Right cardiac atrium (tissue), 5 donors: ENCODE results near the gene EXOC3L1. TPM values are rescaled to one million over a fixed set of nuclear protein-coding genes. Genes with fewer than 3 reads are reported as not detected.
A peak's percentile ranks its signal among the peaks of the same experiment; 100 is the strongest.

Source experiments
- ATAC-seq, 2 donors: fragments of 200-7000 bp; cut with Tn5 transposase; one replicate each; pipeline versions ENCODE4 v1.8.0 to v1.9.1; 2020; ENCODE audit warnings: moderate library complexity in 2 of 2, mild to moderate bottlenecking in 1 of 2
- DNase-seq, 3 donors: peaks; one replicate each; pipeline ENCODE4 v3.0.0-alpha.2; 2020
- H3K27ac ChIP-seq: one replicate; pipeline ENCODE4 v1.5.1; 2013; ENCODE audit warnings: mild to moderate bottlenecking, low read length, control low read depth, moderate library complexity
- H3K27me3 ChIP-seq: one replicate; pipeline ENCODE4 v1.6.1; 2013; ENCODE audit not compliant: control insufficient read depth, insufficient read depth
- H3K4me1 ChIP-seq: one replicate; pipeline ENCODE4 v1.6.1; 2013; ENCODE audit warnings: low read length; ENCODE audit not compliant: control insufficient read depth, insufficient read depth
- H3K4me3 ChIP-seq: one replicate; pipeline ENCODE4 v1.5.1; 2013; ENCODE audit warnings: low read length, control low read depth
- H3K9me3 ChIP-seq: one replicate; pipeline ENCODE4 v1.6.1; 2013; ENCODE audit warnings: low read length; ENCODE audit not compliant: control insufficient read depth
- WGBS: extraction: QIAGEN DNeasy Blood & Tissue Kit; methylation state at CpG from one replicate; pipeline ENCODE4 v1.1.7; 2013; 5-methylcytosine and 5-hydroxymethylcytosine counted together
- intact Hi-C, 4 donors: fragments of 100-400 bp; cut with DNase I; formaldehyde crosslinking; loops; one replicate each; pipeline versions ENCODE4 v1.11.0 to v1.14.0; 2022 to 2023
- long read RNA-seq, 4 donors: library from polyadenylated mRNA; unstranded; transcript quantifications; one replicate each; pipeline ENCODE4 v2.0.0, GENCODE V29; 2020 to 2021
- polyA plus RNA-seq: library from polyadenylated mRNA; stranded (reverse); fragments of 200-250 nt; gene quantifications from one replicate; pipeline ENCODE4 v1.2.3, GENCODE V29; 2013
- total RNA-seq, 4 donors: library from RNA; stranded (reverse); fragmentation: NEBNext Ultra II Directional; extraction: Animal tissue kit (Norgen Biotek cat#: 25700); gene quantifications; one replicate each; pipeline ENCODE4 v1.2.1, GENCODE V29; 2021
- donor health status: healthy with polysubstance abuse.
- donor health status: DM: no; HTN: yes; CAD: no.
- donor health status: DM: no; HTN: no; CAD: no.
- donor health status: DM: no; HTN: yes; CAD: no; lungs with severe emphysema.
- donor health status: DM: yes; HTN: yes; CAD: no.

The EXOC3L1 gene, protein sequence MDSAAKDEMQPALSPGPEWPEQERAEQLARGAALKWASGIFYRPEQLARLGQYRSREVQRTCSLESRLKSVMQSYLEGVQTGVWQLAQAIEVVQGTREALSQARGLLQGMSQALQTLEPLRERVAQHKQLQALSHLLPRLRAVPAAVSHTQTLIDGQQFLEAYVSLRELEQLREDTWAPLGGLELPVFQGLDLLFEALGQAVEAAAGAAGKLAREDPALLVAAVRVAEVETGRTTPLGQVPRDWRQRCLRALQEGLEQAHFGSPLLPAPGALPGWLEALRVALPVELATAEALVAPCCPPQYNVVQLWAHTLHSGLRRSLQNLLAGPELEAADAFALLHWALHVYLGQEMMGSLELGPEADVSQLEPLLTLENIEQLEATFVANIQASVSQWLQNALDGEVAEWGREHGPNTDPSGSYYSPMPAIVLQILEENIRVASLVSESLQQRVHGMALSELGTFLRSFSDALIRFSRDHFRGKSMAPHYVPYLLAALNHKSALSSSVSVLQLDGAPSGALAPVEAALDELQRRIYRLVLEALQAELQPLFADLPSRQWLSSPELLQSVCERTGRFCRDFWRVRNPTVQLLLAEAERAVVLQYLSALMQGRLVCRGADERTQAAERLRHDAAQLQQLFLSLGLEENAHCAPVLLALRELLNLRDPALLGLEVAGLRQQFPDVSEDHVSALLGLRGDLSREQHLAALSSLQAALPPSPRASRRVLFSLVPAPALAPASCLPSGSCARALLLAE
- total RNA-seq (1 to 10 TPM; 1.3 to 3.0 (median 2.2) TPM), polyA plus RNA-seq (3.2 TPM)
- long read RNA-seq, donor 1, partial matches to known transcripts = 2 of 7 reads
- long read RNA-seq, donor 1, other reads (novel, unspliced or antisense) = 5 of 7 reads
- long read RNA-seq, donor 2, partial matches to known transcripts = 1 of 1 reads
- long read RNA-seq, donor 2, other reads (novel, unspliced or antisense) = 0 of 1 reads
- long read RNA-seq, donor 3, partial matches to known transcripts = 2 of 18 reads
- long read RNA-seq, donor 3, other reads (novel, unspliced or antisense) = 15 of 18 reads
- long read RNA-seq, donor 4, partial matches to known transcripts = 0 of 2 reads
- long read RNA-seq, donor 4, other reads (novel, unspliced or antisense) = 1 of 2 reads

GRCh38 chr16:67190041-67190440 lies at the start of gene EXOC3L1:
Gene EXOC3L1, minus strand, starts transcription at chr16:67190136. Its CDS starts 460 bp downstream, at chr16:67189676.
- 29% methylated on average over 6 of the region's 6 CpGs for WGBS
- intact Hi-C loops = loop anchor here in 1 of 4 donors (5.0 kb wide), 1 partner anchor 37 kb away; the partner anchor contains the start of gene TMEM208
- H3K4me3 ChIP-seq = peak within 1 kb of the TSS; percentile 21

DNA sequence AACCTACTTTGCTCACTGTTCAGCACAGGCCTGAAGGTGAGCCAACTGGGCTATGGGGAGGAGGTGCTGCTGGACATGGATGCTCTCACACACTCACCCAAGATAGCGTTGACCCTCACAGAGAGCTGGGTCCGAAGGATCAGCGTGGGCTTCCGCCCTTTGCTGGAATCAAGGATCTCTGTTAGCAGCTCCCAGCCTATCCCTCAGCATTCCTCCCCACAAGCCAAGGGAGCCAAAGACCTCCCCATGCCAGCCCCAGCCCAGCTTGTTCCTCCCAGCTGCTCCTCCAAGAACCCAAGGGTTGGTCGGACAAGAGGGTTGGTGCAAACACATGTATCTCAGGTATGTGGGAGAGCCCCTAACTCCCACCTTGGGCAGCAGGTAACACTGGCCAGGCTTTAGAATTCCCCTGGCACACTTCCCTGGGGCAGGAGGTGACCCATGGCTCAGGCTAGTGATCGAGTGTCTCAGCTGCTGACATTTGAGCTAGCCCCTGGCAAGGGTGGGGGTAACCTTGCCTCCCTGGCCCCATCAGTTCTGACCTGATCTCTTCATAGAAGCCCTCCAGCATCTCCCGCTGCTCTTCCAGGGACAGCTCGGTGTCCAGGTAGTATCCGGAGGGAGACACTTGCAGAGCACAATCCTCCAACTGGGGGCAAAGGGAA lies 49.0 kb upstream of the EXOC3L1 start:
- intact Hi-C loops = no loop called here
- ATAC-seq = no peak
- Histone ChIP-seq H3K27ac (no peak overlapping the region), H3K9me3 (no peaks in the 10 kb centered on the region), H3K4me3 (no peak overlapping the region), H3K4me1 (peaks cover 18% of the 10 kb centered on the region), H3K27me3 (no peaks in the 10 kb centered on the region)
- peak in 2 of 3 donors; percentile 3 to 38 for DNase-seq
- 90% methylated on average over 9 of the region's 9 CpGs for WGBS

More at GRCh38 chr16:67190041-67190440, at the start of gene EXOC3L1:
- DNase-seq = peak in 1 of 3 donors; percentile 30
- Histone ChIP-seq H3K9me3 (no peaks in the 10 kb centered on the region), H3K27ac (peak within 1 kb of the TSS; percentile 5), H3K4me1 (peaks cover 5% of the 10 kb centered on the region), H3K27me3 (no peaks in the 10 kb centered on the region)
- no peak for ATAC-seq

GRCh38 chr16:67238278-67238575 lies 48.3 kb upstream of the EXOC3L1 start:
- intact Hi-C loops = no loop called here
- no peak overlapping the region for H3K4me3 ChIP-seq
- no peaks in the 10 kb centered on the region for H3K27me3 ChIP-seq
- DNase-seq (no peak), ATAC-seq (no peak)
- peaks cover 12% of the 10 kb centered on the region for H3K4me1 ChIP-seq
- no peak overlapping the region for H3K27ac ChIP-seq
- no peaks in the 10 kb centered on the region for H3K9me3 ChIP-seq
- 97% methylated on average over 3 of the region's 3 CpGs for WGBS

DNA sequence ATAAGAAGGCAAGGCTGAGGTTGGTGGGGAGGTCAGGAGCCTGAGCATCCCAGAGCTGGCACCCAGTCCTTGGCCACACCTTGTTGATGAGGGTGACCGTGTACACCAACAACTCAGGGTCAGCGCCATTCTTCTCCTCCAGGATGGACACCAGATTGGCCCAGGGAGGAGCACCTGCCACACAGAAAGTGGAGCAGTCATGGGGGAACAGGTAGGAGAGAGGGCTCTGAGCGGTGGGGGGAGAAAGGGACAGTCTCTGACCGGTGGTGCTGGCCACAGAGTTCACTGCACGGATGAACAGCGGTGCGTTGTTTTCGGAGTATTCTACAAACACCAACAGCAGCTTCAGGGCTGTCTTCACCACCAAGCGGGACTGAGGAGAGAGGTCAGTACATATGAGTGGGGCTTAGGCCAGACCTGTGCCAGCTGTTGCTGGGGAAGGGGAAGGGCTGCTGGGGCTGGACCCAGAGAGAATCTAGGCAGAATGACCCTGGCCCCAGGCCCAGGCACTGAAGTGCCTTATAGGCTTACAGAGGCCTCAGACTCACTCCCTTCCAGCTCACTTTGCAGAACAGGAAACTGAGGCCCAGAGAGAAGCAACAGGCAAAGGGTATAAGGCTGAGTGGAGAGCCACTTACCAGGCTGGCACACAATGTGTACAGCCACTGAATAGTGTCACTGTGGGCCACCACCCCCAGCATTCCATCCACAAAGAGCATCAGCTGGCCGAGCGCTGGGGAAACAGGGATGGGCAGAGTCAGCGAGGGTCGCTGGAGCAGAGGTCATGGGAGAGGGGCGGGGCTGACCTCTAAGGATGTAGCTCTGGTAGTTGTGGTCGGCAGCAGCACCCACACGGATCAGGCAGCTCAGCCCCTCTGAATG lies 47.7 kb upstream of the EXOC3L1 start:
- H3K27ac ChIP-seq = no peak overlapping the region
- ATAC-seq = no peak
- WGBS = 80% methylated on average over 16 of the region's 16 CpGs

GRCh38 chr16:67236563-67237395 lies 46.8 kb upstream of the EXOC3L1 start:
- intact Hi-C loops = no loop called here
- no peak overlapping the region for H3K27ac ChIP-seq
- WGBS = 77% methylated on average over 50 of the region's 50 CpGs
- peaks cover 7% of the 10 kb centered on the region for H3K4me1 ChIP-seq
- peak; percentile 54 to 81 (median 69) for DNase-seq
- ATAC-seq = peak in 1 of 2 donors; percentile 52
- no peaks in the 10 kb centered on the region for H3K27me3 ChIP-seq
- H3K4me3 ChIP-seq = no peak overlapping the region
- no peaks in the 10 kb centered on the region for H3K9me3 ChIP-seq

More for the DNA sequence above, 47.7 kb upstream of the EXOC3L1 start:
- Histone ChIP-seq H3K27me3 (no peaks in the 10 kb centered on the region), H3K4me1 (peaks cover 12% of the 10 kb centered on the region), H3K4me3 (no peak overlapping the region), H3K9me3 (no peaks in the 10 kb centered on the region)
- DNase-seq = peak in 2 of 3 donors; percentile 3 to 37
- intact Hi-C loops = no loop called here

DNA sequence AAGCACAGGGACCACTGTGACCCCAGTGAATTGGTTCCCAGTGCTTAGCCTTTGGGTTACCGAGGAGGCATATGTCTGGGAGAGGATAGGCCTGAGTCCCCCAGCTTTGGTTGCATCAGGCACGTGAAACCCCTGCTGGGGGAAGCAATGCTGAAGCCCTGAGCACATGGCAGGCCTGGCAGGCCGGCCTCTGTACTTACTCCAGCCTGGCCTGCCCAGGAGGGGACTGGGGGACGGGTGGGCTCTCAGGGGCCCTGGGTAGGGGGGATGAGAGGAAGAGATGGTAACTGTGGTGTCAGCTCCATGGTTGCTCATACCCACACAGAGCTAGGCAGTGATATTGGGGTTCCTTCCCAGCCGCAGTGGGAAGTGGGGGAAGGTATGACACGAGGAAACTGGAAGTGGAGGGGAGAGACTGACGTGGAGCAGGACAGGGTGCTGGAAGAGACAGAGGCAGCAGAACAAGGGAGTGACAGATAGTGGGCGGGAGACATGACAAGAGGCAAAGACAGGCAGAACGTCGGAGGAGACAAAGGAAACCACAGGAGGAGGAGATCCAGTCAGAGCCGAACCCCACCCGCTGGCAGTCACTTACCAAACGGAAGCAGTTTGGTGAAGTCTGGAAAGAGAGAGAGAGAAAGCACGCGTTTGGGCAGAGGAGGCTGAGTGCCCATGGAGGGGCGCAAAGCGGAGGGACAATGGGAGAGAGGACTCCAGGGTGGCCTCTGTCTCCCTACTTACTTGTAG lies 46.1 kb upstream of the EXOC3L1 start:
- Histone ChIP-seq H3K9me3 (no peaks in the 10 kb centered on the region), H3K4me1 (no peaks in the 10 kb centered on the region), H3K27me3 (no peaks in the 10 kb centered on the region), H3K27ac (no peak overlapping the region), H3K4me3 (no peak overlapping the region)
- 85% methylated on average over 17 of the region's 17 CpGs for WGBS
- ATAC-seq = no peak
- intact Hi-C loops = no loop called here
- peak in 2 of 3 donors; percentile 5 to 25 for DNase-seq

DNA sequence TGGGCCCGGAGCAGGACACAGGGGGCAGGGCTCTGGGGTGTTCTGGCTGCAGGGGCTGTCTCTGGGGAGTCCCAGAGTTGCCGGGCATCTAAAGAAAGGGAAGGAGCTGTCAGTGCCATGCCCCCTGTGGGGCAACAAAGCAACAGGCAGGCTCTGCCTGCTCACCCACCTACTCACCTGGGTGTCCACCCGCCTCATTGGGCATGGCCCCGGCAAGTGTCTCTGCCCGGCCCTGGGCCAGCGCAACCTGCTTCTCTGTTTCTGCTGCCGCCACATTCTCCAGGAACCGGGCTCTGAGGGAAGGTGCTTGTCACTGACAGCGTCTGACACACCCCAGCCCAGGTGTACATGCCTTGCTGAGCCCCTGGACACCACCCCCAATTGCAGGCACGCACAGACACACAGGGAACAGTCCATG lies 44.3 kb upstream of the EXOC3L1 start:
- DNase-seq = peak in 2 of 3 donors; percentile 2 to 52
- no peaks in the 10 kb centered on the region for H3K9me3 ChIP-seq
- intact Hi-C loops = no loop called here
- H3K4me1 ChIP-seq = no peaks in the 10 kb centered on the region
- no peak overlapping the region for H3K27ac ChIP-seq
- no peak for ATAC-seq
- no peaks in the 10 kb centered on the region for H3K27me3 ChIP-seq
- WGBS = 91% methylated on average over 10 of the region's 10 CpGs
- no peak overlapping the region for H3K4me3 ChIP-seq

DNA sequence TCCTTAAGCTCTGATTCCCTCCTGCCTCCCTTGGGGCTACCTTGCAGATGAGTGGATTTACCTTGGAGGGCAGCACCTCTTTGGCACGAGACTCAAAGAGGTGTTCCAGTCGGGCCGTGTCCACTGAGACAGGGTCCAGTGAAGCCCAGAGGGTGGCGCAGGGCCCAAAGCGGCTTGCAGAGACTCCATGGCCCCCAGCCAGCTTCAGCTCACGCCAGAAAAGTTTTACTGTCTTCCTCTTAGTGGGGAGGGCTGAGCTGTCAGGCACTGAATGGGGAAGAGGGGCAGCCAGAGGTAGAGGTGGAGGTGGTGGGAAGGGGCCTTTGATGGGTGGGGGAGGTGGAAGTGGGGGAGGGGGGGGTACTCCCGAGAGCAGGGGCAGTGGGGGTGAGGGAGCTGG lies 43.7 kb upstream of the EXOC3L1 start:
- DNase-seq (peak in 2 of 3 donors; percentile 19 to 47), ATAC-seq (no peak)
- Histone ChIP-seq H3K9me3 (no peaks in the 10 kb centered on the region), H3K27ac (no peak overlapping the region), H3K27me3 (no peaks in the 10 kb centered on the region), H3K4me3 (no peak overlapping the region), H3K4me1 (no peaks in the 10 kb centered on the region)
- WGBS = 70% methylated on average over 7 of the region's 7 CpGs
- intact Hi-C loops = no loop called here
